Non-pigmented ciliary epithelial cell (primary cell): ENCODE measurements around the gene MAN2B2.

Experiments
- DNase-seq: peaks from one replicate; pipeline ENCODE4 v3.0.0-alpha.2; 2010; ENCODE audit warnings: low read depth

MAN2B2 gene

DNA sequence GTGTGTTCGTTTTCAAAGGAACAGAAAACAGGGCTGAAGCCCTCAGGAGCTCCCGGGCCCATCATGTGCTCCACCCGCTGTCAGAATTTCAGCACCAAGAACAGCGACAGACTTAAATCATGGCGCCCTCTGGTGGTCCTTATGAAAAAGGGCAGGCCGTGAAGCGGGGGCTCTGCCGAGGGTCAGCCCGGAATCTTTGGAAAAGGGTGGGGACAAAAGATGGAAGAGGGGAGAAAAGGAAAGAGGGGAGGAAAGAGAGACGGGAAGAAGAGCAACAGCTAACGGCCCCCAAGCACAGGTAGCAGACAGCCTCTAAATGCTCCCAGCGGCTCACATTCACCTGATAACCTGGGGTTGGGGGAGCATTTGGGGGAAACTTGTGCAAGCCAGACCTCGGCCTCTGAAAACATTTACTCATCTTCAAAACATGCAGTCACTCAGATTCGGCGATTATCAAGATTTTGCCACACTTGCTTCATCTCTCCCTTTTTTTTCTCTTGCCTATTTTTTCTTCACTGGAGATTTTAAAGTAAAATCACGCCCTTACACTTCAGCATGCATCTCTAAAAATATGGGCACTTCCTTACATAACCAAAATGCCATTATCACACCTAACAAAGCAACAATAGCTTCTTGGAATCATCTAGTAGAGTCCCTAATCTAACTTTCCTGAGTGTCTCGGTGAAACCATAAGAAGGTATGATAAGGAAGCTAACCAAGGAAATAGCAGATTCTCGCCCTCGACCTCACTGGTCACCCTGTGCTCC is 28.1 kb upstream of the MAN2B2 start:
- no peak for DNase-seq

DNA sequence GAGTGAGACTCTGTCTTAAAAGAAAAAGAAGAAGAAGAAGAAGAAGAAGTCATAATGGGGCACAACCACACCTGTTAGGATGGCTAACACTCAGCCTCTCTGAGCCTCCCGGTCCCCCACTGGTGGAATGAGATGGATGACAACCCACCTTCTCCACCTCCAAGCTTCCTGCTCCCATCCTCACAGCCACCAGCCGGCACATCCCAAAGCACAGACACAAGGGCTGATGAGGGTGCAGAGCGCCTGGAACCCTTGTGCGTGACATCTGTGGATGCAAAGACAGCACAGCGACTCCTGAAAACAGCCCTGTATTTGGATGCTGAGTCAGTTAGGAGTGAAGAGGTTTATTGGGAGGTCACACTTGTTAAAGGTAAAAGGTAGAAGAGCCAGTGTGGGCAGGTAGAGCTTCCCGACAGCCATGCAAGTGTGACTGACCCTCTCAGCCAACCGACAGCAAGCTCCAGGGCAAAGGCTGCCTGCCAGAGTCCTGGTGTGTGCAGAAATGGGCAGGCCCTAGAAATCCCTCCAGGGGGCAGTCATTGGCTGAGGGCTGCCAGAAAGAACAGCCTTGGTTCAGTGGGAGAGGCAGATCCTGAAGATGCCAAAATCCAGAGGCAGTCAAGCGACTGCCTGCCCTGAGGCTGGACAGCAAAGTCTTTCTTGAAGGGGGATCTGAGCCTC is 26.6 kb upstream of the MAN2B2 start:
- DNase-seq, result no peak

DNA sequence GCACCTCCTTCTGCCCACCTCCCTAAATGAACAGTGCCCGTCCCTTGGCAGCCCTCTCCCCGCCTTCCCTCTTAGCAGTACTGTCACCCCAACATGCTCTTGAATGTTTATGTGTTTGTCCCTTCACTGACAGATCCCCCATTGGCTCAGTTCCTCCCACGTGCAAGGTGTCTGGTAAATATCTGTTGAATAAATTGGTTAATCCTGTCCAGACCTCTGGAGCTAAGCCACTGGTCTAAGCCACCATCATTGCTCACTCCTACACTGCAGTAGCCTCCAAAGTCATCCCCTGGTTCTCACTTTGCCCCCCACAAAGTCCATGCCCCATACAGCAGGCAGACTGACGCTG is 26.1 kb upstream of the MAN2B2 start:
- DNase-seq, result no peak

DNA sequence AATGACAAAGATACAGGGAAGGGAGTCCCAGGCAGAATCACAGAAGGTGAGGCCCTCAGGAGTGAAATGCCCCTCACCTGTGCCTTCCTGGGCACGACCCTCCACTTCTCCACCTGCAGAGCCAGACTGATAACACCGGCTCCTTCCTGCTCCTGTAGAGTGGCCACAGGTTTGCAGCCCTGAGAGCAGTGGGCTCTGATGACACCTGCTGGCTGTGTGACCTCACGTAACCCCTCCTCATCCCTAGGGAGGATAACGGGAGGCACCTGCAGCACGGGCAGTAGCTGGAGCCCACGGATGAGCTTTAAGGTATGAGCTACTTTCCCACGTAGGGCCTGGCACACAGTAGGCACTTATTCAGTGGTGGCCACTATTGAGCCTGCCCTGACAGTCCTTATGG is 25.5 kb upstream of the MAN2B2 start:
- DNase-seq, result no peak

DNA sequence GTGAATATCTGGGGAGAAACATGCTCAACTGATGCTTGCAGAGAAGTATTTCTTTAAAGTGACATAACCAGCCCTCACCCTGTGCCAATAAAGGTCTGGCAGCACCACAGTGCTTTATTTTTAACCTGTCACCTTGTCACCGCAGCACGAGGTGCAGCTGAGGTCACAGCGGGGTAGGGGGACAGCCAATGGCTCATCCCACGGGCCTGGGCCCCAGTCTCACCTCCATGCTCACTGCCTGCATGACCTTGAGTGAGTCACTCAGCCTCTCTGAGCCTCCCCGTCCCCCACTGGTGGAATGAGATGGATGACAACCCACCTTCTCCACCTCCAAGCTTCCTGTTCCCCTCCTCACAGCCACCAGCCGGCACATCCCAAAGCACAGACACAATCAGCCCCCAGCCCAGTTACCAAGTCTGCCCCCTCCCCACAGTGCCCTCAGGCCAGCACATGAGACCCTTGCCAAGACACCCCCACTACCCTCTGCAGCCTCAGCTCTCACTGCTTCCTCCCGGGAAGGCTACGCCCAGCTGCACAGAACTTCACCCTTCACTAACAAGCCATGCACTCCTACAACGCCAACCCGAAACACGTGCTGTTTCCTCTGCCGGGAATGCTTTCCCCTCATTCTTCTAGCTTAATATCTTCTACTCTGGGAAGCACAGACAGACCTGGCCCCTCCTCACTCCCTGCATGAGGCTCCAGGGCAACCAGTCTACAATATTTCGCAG is 24.9 kb upstream of the MAN2B2 start:
- DNase-seq, result no peak

DNA sequence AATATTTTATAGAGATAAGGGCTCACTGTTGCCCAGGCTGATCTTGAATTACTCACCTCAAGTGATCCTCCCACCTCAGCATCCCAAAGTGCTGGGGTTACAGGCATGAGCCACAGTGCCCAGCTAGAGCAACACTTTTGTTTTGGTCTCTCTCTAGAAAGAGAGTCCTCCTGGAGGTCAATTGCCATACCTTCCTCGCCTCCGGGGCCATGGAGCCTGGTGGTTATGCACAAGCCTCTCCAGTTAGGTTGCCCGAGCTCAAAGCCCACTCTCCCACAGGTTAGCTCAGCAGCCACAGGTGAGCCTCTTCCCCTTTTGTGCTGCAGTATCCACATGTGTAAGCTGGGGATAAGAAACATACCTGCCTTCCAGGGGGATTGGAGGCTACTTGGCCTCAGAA is 24.2 kb upstream of the MAN2B2 start:
- no peak for DNase-seq

DNA sequence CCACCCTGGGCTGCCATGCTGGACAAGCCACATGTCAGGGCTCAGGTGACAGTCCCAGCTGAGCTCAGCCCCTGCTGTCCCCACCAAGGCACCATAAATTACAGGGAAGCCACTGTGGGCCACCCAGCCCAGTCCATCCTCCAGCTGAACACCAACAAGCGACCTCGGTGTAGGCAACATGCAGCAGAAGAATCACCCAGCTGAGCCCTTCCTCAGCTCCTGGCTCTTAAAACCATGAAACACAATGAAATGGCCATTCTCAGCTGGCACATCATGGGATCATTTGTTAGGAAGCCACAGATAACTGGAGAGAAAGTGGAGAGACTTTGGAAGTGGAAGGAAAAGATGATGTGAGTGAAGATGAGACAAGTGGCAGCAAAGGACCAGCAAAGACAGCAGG is 23.3 kb upstream of the MAN2B2 start:
- no peak for DNase-seq

DNA sequence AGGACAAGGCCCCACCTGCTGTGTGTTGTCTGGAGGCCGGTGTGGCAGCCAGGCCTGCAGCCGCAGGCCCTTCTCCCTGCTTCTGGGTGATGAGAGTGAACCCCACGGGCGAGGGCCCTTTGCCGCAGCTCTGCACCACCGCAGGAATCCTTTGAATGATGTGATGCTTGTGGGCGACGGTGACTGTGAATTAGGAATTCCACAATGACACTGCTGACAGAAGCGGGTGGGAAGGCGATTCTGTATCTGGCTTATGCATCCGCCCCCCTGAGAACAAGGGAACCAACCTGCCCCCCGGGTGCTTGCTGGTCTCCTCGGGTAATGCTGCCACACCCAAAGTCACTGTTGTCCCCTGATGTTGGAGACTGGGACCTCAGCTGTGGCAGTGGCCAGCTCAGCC is 19.5 kb upstream of the MAN2B2 start:
- DNase-seq, result no peak

DNA sequence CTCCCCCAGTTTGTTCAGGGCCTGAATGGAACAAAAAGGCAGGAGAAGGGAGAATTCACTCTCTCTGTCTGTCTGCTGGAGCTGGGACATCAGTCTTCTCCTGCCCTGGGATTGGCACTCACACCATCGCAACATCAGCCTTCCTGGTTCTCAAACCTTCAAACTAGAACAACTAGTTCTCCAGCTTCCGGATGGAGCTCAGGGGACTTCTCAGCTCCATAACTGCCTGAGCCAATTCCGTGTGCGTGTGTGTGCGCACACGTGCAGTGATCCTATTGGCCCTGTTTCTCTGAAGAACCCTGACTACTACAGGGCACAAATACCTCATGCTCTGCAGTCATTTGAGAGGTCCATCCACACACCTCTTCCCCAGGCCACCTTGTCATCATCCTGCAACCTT is 18.7 kb upstream of the MAN2B2 start:
- DNase-seq, result no peak

DNA sequence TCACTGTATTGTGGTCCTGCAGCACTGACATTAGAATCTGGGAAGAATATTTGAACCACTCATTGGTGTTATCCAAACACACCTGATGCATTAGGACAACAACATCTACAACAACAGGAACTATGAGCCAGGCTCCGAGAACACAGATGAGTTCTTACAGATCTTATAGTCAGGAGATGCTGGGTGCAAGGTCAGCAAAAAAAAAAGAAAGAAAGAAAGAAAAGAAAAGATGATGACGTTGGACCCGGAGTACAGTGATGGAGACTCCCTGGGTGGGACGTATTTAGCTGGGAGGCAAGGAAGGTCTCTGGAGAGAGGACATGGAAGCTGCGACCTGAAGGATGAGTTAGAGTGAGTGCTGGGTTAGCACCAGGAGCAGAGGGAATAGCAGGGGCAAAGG is 17.8 kb upstream of the MAN2B2 start:
- no peak for DNase-seq

DNA sequence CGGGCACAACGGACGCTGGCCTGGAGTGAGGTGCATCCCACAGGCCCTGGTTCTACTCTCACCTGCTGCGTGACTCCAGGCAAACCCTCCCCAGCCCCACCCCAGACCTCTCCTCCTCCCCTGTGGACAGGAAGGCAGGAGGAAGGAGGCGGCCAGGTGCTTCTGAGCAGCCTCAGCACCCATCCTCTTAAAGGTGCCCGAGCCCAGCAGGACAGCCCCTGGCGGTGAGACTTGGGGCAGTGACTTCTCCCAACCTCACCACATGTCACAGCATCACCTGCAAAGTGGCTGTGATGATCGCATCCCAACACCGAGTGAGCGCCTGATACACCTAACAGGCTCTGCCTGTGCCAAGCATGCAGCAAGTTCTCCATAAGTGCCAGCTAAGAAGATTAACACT is 17.1 kb upstream of the MAN2B2 start:
- DNase-seq, result no peak

DNA sequence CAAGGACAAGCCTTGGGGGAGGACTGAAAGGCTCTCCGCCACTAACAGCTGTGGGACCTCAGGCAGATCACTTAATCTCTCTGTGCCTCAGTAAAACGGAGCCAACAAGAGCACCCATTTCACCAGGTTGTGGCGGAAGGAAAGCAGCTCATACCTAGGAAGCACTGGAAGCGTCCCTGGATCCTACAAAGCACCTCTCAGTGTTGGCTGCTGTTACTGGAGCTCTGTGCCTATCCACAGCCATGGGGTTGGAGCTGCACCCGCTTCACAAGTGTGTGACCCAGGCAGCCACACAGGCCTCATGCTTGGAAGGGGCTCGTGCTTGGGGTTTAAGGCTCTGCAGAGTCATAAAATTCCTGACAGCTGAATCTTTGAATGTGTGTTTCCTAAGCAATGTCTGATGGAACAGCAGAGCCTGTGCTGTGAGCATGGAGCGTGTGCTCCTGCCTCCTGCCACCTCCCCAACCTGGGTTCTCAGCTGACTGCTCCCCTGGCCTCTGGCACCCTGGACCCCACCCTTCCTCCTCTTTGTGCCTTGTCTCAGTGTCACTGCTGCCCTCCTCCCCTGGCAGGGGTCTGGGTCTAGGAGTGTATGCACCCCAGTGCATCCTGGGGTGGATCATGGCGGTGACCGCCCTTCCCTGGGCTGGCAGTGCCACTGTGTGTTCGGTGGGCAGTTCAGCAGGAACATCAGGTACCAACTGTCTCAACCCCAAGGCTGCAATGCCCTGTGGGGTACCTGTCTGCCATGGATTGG is 14.4 kb upstream of the MAN2B2 start:
- DNase-seq, result peak; percentile 30

DNA sequence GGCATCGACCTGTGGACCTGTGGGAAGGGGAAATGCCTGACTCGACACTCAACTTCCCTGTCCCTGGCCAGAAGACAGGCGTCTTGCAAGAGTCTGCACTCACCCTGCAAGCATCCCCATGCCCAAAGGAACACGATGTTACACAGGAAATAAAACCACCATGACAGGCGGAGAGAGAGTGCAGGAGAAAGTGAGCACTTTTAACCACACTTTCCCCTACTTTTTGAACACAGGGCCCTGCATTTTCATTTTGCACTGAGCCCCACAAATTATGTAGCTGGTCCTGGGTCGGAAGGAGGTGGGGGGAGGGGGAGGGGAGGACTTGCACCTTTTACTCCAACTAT is 13.8 kb upstream of the MAN2B2 start:
- no peak for DNase-seq

DNA sequence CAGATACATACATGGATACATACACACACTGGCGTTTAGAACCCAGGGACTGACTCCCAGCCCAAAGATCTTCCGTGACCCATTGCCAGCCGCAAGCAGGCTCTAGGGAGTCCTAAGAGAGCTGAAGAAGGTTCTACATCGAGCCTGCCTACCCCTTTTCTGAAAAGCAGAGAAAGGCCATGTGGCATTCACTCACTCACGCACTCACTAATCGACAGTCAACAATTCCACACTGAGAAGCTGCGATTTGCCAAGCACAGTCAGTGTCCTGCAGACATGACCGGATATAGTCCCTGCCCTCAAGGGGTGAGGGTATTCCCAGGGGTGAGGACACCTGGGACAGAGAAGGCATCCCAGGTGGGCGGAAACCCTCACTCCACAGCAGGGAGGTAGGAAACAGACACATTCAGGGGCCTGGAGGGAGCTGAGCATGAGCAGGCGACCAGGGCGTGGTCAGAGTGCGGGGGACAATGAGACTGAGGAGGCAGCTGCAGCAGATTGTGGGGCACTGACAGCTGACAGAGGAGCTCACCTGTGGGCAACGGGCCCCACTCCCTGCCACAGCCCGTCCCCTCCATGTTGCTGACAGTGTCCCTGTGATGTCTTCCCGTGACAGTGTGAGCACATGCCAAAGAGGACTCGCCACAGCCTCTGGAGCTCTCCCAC is 13.2 kb upstream of the MAN2B2 start:
- DNase-seq, result no peak

DNA sequence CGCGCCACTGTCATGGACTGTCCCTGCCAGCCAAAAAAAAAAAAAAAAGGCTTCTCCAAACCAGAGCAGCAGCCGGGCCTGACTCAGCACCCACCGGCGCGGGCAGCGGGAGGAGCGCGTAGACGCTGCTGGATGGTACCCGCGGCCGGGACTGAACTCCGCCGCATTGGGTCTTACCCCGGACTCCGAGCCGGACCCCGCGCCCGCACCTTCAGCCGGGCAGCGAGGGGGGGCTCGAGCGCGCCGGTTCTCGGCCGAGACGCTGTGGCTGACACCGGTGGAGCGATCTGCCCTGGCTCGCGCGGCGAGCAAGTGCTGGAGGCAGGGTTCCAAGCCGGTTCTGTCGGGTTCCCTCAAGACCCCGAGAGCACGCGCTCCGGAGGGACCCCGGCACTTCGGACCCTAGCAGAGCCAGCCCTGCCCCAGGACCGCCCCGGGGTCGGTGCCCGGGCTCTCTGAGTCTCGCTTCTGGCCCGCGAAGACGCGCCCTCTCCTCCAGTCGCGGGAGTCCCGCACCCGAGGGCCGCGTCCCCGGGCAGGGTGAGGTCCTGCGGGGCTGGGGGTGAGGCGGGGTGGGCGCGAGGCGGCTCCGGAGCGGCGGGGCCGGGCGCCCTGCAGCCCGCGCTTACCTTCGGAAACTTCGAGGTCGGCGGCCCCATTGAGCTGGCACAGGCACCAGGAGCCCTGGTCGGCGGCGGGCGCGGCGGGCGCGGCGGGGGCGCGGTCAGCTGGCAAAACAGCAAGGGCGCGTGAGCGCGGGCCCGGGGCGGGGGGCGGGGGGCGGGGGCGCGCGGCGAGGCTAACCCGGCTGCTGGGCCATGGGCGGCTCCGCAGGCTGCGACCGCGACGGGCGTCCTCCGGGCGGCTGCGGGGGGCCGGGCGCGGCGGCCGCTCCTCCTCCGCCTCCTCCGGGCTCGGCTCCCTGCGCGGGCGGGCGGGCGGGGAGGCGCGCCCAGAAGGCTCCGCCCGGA is 11.8 kb upstream of the MAN2B2 start:
- DNase-seq, result no peak

DNA sequence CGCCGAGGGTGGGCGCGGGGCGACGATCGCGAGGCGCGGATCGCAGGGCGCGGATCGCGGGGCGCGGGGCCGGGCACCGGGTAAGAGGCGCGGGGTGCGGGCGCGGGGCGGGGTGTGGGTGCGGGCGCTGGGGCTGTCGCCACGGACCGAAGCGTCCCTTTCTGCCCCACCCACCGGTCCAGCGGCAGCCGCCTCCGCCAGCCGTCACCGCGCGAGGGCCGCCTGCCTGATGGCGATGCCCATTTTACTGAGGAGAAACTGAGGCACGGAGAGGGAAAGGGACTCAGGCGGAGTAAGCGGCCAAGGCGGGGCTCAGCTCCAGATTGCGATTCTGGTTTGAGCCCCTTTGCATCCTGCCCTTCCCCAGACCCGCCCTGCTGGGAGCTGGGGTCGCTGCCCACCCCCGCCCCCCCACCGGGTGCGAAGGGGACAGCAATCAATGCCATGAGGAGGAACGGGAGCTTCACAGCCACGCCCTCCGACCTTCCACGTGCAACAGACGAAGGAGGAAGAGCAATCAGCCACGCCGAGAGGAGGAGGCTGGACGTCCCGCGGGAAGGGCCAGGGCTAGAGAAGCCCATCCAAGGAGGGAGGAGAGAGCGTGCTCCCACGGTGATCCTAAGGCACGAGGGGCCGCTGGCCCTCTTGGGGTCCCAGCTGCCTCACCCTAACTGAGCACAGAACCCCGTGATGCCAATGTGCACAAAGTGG is 10.9 kb upstream of the MAN2B2 start:
- DNase-seq, result no peak

DNA sequence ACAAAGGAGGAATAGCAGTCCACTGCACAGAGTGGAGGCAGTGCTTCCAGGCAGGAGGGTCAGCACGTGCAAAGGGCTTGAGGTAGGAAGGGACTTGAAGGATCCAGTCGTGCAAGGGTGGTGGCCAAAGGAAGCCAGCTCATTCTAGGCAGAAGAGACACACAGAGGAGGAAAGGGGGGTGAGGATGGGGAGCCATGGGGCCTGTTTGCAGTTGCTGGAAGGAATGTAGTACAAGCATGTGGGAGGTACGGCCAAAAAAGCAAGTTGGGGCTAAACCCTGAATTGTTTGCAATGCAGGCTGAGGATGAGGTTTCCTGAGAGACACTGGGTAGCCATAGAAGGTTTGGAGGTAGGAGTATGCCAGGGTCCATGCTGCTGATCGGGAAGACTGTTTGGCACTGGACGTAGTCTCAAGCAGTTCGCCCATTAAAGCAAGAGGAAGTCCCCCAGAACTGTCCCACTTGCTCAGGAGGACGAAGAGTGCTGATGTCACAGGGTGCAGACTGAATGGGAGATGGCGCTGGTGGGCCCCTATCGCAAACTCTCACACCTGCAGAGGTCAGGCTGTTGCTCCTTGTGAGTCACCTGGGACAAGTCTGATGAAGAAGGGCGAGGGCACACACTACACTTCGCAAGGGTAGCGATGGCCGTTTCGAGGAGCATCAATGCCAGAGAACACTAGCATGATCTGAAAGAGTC is 9.1 kb upstream of the MAN2B2 start:
- DNase-seq, result no peak

DNA sequence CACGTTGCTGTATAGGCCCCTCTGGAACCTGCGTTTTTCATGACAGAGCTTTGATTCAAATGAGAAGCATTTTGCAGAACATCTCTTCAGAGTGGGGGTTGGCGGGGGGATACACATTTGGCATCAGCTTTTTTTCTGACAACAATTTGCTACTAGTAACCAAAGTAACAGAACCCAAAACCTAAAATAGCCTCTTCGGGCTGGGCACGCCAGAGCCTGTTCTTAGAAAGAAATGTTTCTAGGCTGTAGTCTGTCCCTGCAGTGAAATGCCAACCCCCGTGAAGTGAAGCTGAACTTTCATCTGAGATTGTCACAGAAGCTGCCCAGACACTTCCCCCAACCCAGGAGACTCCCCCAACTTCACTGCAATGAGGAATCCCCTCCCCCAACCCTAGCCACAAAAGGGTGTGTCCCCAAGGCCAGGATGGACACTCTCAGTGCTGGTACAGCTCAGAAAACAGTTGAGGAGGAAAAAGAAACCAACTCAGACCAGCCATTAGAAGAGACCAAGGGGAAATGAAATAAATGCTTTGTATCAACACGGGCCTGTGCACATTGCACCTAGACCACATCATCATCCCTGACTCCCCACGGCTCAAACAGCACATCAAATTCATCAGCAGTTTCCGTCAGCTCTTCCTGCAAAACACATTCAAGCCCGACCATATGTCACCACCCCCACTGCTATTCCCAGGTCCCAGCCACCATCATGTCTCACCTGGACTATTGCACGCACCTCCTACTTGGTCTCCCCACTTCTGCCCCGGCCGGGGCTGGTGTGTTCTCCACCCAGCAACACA is 8.4 kb upstream of the MAN2B2 start:
- DNase-seq, result no peak

DNA sequence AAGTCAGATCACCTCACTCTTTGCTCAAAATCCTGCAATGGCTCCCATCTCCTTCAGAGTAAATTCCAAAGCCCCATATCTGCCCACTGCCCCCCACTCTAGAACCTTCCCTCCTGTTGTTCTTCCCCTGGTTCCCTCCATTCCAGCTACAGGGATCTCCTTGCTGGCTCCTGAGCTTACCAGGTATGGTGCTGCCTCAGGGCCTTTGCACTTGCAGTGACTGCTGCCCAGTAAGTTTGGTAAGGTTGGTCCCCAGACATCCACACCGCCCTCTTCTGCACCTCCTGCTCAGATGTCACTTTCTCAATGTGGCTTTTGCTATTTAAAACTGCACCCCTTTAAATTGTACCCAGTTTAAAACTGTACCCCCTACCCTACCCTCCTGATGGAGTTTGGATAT is 7.8 kb upstream of the MAN2B2 start:
- DNase-seq, result no peak
